HL-60 (cell line): ENCODE measurements around the gene LAMA5.

ENCODE experiments used
- GABPA ChIP-seq: IDR thresholded peaks from 2 replicates; pipeline ENCODE4 v1.6.1; 2012; ENCODE audit warnings: low read depth
- POLR2AphosphoS5 ChIP-seq: IDR thresholded peaks from 2 replicates; pipeline ENCODE4 v1.6.1; 2012; ENCODE audit warnings: low read depth
- SPI1 ChIP-seq: IDR thresholded peaks from 2 replicates; pipeline ENCODE4 v1.6.1; 2012; ENCODE audit warnings: low read depth, mild to moderate bottlenecking, borderline replicate concordance
- TF ChIP-seq, protein P1 (sequence below): IDR thresholded peaks from one replicate; pipeline ENCODE4 v1.5.1; 2011; ENCODE audit warnings: low read length, control low read depth, inconsistent platforms; ENCODE audit not compliant: insufficient read depth
- TF ChIP-seq, protein P2 (sequence below): IDR thresholded peaks from 2 replicates; pipeline ENCODE4 v1.6.1; 2012; ENCODE audit warnings: low read depth; ENCODE audit not compliant: insufficient replicate concordance

DNA sequence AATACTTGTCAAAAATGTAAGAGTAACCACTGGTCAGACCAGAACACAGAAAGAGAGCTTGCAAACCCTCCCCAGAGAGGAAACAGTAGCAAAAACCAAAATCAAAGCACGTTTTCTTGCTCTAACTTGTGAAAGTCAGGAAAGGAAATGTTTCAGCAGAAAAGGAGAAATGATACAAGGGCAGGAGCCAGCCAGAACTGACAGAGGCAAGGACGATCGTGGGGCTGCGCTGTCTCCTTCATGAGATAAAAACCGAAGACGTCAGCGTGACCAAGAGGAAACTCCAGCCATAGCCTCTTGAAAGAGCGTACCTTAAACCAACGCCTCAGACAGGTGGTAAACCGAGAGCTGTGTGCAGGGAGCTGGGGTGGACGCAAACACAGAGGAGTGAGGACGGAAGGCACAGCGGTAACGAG is 27.5 kb downstream of the LAMA5 start:
- TF ChIP-seq, protein P1, sequence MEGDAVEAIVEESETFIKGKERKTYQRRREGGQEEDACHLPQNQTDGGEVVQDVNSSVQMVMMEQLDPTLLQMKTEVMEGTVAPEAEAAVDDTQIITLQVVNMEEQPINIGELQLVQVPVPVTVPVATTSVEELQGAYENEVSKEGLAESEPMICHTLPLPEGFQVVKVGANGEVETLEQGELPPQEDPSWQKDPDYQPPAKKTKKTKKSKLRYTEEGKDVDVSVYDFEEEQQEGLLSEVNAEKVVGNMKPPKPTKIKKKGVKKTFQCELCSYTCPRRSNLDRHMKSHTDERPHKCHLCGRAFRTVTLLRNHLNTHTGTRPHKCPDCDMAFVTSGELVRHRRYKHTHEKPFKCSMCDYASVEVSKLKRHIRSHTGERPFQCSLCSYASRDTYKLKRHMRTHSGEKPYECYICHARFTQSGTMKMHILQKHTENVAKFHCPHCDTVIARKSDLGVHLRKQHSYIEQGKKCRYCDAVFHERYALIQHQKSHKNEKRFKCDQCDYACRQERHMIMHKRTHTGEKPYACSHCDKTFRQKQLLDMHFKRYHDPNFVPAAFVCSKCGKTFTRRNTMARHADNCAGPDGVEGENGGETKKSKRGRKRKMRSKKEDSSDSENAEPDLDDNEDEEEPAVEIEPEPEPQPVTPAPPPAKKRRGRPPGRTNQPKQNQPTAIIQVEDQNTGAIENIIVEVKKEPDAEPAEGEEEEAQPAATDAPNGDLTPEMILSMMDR: no peak
- TF ChIP-seq, protein P2, sequence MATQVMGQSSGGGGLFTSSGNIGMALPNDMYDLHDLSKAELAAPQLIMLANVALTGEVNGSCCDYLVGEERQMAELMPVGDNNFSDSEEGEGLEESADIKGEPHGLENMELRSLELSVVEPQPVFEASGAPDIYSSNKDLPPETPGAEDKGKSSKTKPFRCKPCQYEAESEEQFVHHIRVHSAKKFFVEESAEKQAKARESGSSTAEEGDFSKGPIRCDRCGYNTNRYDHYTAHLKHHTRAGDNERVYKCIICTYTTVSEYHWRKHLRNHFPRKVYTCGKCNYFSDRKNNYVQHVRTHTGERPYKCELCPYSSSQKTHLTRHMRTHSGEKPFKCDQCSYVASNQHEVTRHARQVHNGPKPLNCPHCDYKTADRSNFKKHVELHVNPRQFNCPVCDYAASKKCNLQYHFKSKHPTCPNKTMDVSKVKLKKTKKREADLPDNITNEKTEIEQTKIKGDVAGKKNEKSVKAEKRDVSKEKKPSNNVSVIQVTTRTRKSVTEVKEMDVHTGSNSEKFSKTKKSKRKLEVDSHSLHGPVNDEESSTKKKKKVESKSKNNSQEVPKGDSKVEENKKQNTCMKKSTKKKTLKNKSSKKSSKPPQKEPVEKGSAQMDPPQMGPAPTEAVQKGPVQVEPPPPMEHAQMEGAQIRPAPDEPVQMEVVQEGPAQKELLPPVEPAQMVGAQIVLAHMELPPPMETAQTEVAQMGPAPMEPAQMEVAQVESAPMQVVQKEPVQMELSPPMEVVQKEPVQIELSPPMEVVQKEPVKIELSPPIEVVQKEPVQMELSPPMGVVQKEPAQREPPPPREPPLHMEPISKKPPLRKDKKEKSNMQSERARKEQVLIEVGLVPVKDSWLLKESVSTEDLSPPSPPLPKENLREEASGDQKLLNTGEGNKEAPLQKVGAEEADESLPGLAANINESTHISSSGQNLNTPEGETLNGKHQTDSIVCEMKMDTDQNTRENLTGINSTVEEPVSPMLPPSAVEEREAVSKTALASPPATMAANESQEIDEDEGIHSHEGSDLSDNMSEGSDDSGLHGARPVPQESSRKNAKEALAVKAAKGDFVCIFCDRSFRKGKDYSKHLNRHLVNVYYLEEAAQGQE: no peak
- TF ChIP-seq GABPA: no peak
- TF ChIP-seq POLR2AphosphoS5: no peak
- TF ChIP-seq SPI1: no peak
